ENCODE results near the gene SDC1. TPM values are rescaled to one million over a fixed set of nuclear protein-coding genes. Genes with fewer than 3 reads are reported as not detected.

The SDC1 gene
- total RNA-seq, 2 donors from 2014 or later: 0.24 TPM; not detected in 1

GRCh38 chr2:20221555-20221973 lies 3.4 kb downstream of the SDC1 start:
- Histone ChIP-seq H3K9me3 (no peaks in the 10 kb centered on the region), H3K27ac (no peak overlapping the region), H3K27me3 (no peaks in the 10 kb centered on the region), H3K4me3 (no peak overlapping the region), H3K4me1 (peaks cover 0 to 22% of the 10 kb centered on the region in 2 donors), H3K36me3 (no peaks in the 10 kb centered on the region)
- no peak for DNase-seq (ENCODE audit: low spot score)
- TF ChIP-seq, protein P1, sequence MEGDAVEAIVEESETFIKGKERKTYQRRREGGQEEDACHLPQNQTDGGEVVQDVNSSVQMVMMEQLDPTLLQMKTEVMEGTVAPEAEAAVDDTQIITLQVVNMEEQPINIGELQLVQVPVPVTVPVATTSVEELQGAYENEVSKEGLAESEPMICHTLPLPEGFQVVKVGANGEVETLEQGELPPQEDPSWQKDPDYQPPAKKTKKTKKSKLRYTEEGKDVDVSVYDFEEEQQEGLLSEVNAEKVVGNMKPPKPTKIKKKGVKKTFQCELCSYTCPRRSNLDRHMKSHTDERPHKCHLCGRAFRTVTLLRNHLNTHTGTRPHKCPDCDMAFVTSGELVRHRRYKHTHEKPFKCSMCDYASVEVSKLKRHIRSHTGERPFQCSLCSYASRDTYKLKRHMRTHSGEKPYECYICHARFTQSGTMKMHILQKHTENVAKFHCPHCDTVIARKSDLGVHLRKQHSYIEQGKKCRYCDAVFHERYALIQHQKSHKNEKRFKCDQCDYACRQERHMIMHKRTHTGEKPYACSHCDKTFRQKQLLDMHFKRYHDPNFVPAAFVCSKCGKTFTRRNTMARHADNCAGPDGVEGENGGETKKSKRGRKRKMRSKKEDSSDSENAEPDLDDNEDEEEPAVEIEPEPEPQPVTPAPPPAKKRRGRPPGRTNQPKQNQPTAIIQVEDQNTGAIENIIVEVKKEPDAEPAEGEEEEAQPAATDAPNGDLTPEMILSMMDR (IDR thresholded peaks at IDR 0.05): no peak

DNA sequence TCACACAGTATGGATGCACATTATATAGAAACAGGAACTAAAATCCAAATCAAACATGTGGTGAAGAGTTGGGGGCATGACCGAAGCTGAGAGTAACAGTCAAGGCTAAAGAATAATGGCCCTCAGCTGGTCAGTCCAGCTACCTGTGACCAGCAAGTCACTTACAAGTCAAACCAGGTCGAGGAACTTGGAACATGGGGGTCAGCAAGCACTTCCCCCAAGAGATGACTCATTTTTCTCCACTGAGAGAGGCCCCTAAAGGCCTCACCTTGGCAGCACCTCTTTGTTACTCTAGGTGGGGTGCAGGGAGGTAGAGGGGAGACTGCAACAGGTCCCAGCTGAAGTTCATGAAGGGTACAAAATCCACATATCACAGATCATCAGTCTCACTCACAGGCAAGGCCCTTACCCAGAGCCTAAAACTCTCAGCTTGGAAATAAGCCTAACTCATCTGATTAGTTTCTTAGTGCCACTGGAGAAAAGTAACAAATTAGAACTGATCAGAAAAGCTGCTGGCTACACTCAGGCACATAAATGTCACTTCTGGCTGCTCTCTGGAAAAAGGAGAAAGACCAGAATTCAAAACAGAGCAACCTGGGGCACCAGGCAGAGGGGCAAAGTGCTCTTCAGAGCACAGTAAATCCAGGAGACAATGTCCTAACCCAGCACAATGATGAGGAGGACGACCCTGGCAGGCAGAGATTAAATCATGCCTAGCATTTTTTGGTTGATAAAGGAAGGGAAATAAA lies 4.0 kb downstream of the SDC1 start:
- TF ChIP-seq, protein P1 (IDR thresholded peaks at IDR 0.05): no peak
- no peaks in the 10 kb centered on the region for H3K36me3 ChIP-seq
- no peaks in the 10 kb centered on the region for H3K27me3 ChIP-seq
- H3K4me3 ChIP-seq: no peak overlapping the region
- peaks cover 0 to 22% of the 10 kb centered on the region in 2 donors for H3K4me1 ChIP-seq
- H3K27ac ChIP-seq: no peak overlapping the region
- no peaks in the 10 kb centered on the region for H3K9me3 ChIP-seq
- DNase-seq (ENCODE audit: low spot score): no peak

DNA sequence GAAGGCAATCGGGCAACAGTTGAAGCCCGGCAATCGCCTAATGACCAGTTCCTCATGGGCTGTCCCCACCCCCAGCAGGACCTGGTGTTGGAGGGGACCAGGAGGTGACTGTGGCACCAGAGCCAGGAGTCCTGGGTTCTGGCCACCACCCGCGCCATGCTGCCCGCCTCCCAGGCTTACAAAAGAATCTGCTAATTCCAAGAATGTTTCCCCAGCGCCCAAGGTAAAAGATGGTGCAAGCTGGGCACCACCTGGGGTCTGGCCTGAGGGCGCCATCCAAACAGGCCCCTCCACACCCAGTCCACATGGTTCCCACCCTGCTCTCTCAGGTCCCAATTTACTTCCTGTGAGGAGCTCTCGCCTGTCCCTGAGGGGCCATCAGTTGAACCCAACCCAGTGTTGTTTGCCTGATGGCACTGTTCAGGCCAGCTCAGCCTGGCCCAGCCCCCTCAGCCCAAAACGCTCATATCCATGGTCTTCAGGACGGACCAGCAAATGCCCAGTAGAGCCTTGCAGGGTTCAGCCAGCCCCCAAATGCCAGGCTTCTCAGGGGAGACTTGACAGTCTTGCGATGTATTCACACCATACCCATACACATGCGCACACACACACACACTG lies 5.1 kb downstream of the SDC1 start:
- DNase-seq (ENCODE audit: low spot score): no peak

DNA sequence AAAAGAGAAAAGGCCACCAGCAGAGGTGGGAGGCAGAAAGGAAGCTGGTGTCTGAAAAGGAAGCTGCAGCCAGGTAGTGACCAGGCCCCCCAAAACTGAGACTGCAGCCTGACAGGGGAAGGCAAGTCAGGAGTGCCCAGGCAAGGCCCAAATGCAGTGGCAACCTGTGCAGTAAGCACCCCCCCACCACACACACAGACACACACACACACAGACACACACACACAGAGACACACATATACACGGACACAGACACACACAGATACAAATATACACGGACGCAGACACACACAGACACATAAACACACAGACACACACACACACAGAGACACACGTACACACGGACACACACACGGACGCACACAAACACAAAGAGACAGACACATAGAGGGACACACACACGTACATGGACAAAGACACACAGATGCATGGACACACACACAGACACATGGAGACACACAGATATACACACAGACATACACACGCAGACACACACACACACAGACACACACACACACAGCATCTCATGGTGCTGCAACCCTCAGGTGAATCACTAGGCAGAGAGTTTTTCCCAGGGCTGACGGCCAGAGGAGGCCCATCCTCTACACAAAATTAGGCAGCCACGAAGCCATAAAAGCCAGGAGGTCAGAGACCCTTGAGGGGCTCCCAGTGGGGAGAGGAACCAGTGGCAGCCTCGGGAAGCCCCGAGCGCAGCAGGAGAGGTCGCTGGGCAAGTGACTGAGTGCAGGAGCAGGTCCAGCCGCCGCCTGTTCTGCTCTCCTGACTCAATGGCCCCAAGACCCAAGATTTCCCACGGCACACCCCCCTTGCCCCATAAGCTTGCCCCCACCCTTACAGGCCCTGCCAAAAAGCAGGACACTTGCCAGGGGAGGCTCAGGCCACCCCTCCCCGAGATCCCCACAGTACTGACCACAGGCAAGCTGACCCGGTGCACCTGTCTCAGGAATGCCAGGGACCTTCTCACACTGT lies 6.3 kb downstream of the SDC1 start:
- no peaks in the 10 kb centered on the region for H3K9me3 ChIP-seq
- no peak overlapping the region for H3K27ac ChIP-seq
- TF ChIP-seq, protein P1 (IDR thresholded peaks at IDR 0.05): no peak
- DNase-seq (ENCODE audit: low spot score): no peak
- H3K27me3 ChIP-seq: no peaks in the 10 kb centered on the region
- no peaks in the 10 kb centered on the region for H3K36me3 ChIP-seq
- H3K4me3 ChIP-seq: no peak overlapping the region
- peaks cover 0 to 8% of the 10 kb centered on the region in 2 donors for H3K4me1 ChIP-seq

More for the DNA sequence above, 5.1 kb downstream of the SDC1 start:
- Histone ChIP-seq H3K4me1 (peaks cover 0 to 13% of the 10 kb centered on the region in 2 donors), H3K27ac (no peak overlapping the region), H3K4me3 (no peak overlapping the region), H3K36me3 (no peaks in the 10 kb centered on the region), H3K27me3 (no peaks in the 10 kb centered on the region), H3K9me3 (no peaks in the 10 kb centered on the region)
- TF ChIP-seq, protein P1 (IDR thresholded peaks at IDR 0.05): no peak

GRCh38 chr2:20217041-20217970 lies 7.6 kb downstream of the SDC1 start:
- H3K27ac ChIP-seq: no peak overlapping the region
- H3K27me3 ChIP-seq: no peaks in the 10 kb centered on the region
- no peak for DNase-seq (ENCODE audit: low spot score)
- TF ChIP-seq, protein P1 (IDR thresholded peaks at IDR 0.05): no peak
- H3K9me3 ChIP-seq: no peaks in the 10 kb centered on the region
- H3K36me3 ChIP-seq: no peaks in the 10 kb centered on the region
- H3K4me3 ChIP-seq: no peak overlapping the region
- no peaks in the 10 kb centered on the region for H3K4me1 ChIP-seq

All from right atrium auricular region (tissue), 2 donors.